Neural cell (in vitro differentiated cells): ENCODE data around the gene INPP4B. TPM values are rescaled to one million over a fixed set of nuclear protein-coding genes. Genes with fewer than 3 reads are reported as not detected.

Experiments
- H2AFZ ChIP-seq: fragments of 200-600, 300-800 bp; sonication (generic), shearing (Covaris generic); 2 replicates; pipeline ENCODE4 v1.6.0; 2014; ENCODE audit warnings: low read depth, mild to moderate bottlenecking, antibody characterized with exemption, low read length, moderate library complexity
- H3F3A ChIP-seq: fragments of 200-600 bp; shearing (Covaris generic); 2 replicates; pipeline ENCODE4 v1.6.1; 2016; ENCODE audit warnings: mild to moderate bottlenecking, moderate library complexity, mixed read lengths, antibody characterized with exemption, low read length; ENCODE audit not compliant: insufficient read depth, poor library complexity, severe bottlenecking
- H3K27ac ChIP-seq: fragments of 200-600, 300-800 bp; sonication (generic), shearing (Covaris generic); 2 replicates; pipeline ENCODE4 v1.5.1; 2014; ENCODE audit warnings: mild to moderate bottlenecking, low read length, moderate library complexity
- H3K27me3 ChIP-seq: fragments of 300-800, 200-600 bp; sonication (generic), shearing (Covaris generic); 2 replicates; pipeline ENCODE4 v1.6.0; 2014; ENCODE audit warnings: mild to moderate bottlenecking, low read depth, low read length, moderate library complexity; ENCODE audit not compliant: insufficient read depth
- H3K36me3 ChIP-seq: fragments of 300-800, 200-600 bp; sonication (generic), shearing (Covaris generic); 2 replicates; pipeline ENCODE4 v1.5.1; 2014; ENCODE audit warnings: mild to moderate bottlenecking, antibody characterized with exemption, low read length, moderate library complexity; ENCODE audit not compliant: insufficient read depth
- H3K4me2 ChIP-seq: fragments of 300-800, 200-600 bp; sonication (generic), shearing (Covaris generic); 2 replicates; pipeline ENCODE4 v1.6.0; 2014; ENCODE audit warnings: mild to moderate bottlenecking, low read length
- H3K4me3 ChIP-seq: fragments of 300-800, 200-600 bp; sonication (generic), shearing (Covaris generic); 2 replicates; pipeline ENCODE4 v1.5.1; 2014; ENCODE audit warnings: mild to moderate bottlenecking, low read length, moderate library complexity
- H3K79me2 ChIP-seq: fragments of 200-600 bp; shearing (Covaris generic); replicated peaks from 2 replicates; pipeline ENCODE4 v1.6.0; 2014; ENCODE audit warnings: mild to moderate bottlenecking, low read length, moderate library complexity; ENCODE audit not compliant: insufficient read depth
- H3K9ac ChIP-seq: fragments of 300-800, 200-600 bp; sonication (generic), shearing (Covaris generic); 2 replicates; pipeline ENCODE4 v1.6.1; 2016; ENCODE audit warnings: mild to moderate bottlenecking, low read length, mixed read lengths
- H3K9me2 ChIP-seq: fragments of 200-600 bp; shearing (Covaris generic); 2 replicates; pipeline ENCODE4 v1.6.1; 2016; ENCODE audit warnings: mild to moderate bottlenecking, low read length, mixed read lengths; ENCODE audit not compliant: insufficient read depth
- H3K9me3 ChIP-seq: fragments of 200-600, 300-800 bp; sonication (generic), shearing (Covaris generic); 2 replicates; pipeline ENCODE4 v1.6.1; 2016; ENCODE audit warnings: mild to moderate bottlenecking, mixed run types, low read length, moderate library complexity, mixed read lengths
- H4K20me1 ChIP-seq: fragments of 200-600 bp; shearing (Covaris generic); 2 replicates; pipeline ENCODE4 v1.6.1; 2016; ENCODE audit warnings: mild to moderate bottlenecking, mixed run types; ENCODE audit not compliant: insufficient read depth
- CTCF ChIP-seq: fragments of 450-650 bp; IDR thresholded peaks from 2 replicates; pipeline ENCODE4 v1.5.1; 2014; ENCODE audit warnings: antibody characterized with exemption, mild to moderate bottlenecking, moderate library complexity; ENCODE audit not compliant: poor library complexity, severe bottlenecking
- EP300 ChIP-seq: fragments of 450-650 bp; conservative IDR thresholded peaks from 2 replicates; pipeline ENCODE4 v1.6.1; 2014; ENCODE audit warnings: antibody characterized with exemption, mild to moderate bottlenecking, moderate library complexity; ENCODE audit not compliant: poor library complexity, severe bottlenecking
- EZH2 ChIP-seq: fragments of 200-600, 300-800 bp; shearing (Covaris generic), sonication (generic); IDR thresholded peaks from 2 replicates; pipeline ENCODE4 v1.6.1; 2014; ENCODE audit warnings: antibody characterized with exemption, low read length, borderline replicate concordance, mild to moderate bottlenecking; ENCODE audit not compliant: insufficient read depth, poor library complexity, severe bottlenecking
- MXI1 ChIP-seq: fragments of 450-650 bp; conservative IDR thresholded peaks from 2 replicates; pipeline ENCODE4 v1.6.1; 2014; ENCODE audit warnings: antibody characterized with exemption, mild to moderate bottlenecking; ENCODE audit not compliant: poor library complexity, severe bottlenecking
- POLR2AphosphoS5 ChIP-seq: IDR thresholded peaks from 2 replicates; pipeline ENCODE4 v1.6.1; 2012
- RAD21 ChIP-seq: fragments of 450-650 bp; conservative IDR thresholded peaks from 2 replicates; pipeline ENCODE4 v1.6.1; 2014; ENCODE audit warnings: antibody characterized with exemption, mild to moderate bottlenecking, moderate library complexity
- REST ChIP-seq: IDR thresholded peaks from 2 replicates; pipeline ENCODE4 v1.6.1; 2012; ENCODE audit warnings: borderline replicate concordance
- SMC3 ChIP-seq: fragments of 450-650 bp; conservative IDR thresholded peaks from 2 replicates; pipeline ENCODE4 v1.6.1; 2014; ENCODE audit warnings: antibody characterized with exemption, mild to moderate bottlenecking, moderate library complexity; ENCODE audit not compliant: poor library complexity
- TAF1 ChIP-seq: IDR thresholded peaks from 2 replicates; pipeline ENCODE4 v1.6.1; 2012; ENCODE audit warnings: low read depth
- polyA plus RNA-seq: library from polyadenylated mRNA; depleted of rRNA; stranded (reverse); fragments of >200 nt; gene quantifications from 2 replicates; pipeline ENCODE4 v1.2.3, GENCODE V29; 2014

Gene INPP4B
- polyA plus RNA-seq, 1 donor from 2014 or later: 0.30 TPM

- TF ChIP-seq SMC3 (no peak), RAD21 (no peak)
- H3K79me2 ChIP-seq: no peaks in the 10 kb centered on the region
- H2AFZ ChIP-seq: no peak overlapping the region
- H3K36me3 ChIP-seq: no peaks in the 10 kb centered on the region
- H3F3A ChIP-seq: no peaks in the 10 kb centered on the region
- no peak overlapping the region for H3K4me2 ChIP-seq
- H3K27me3 ChIP-seq: peaks cover 3% of the 10 kb centered on the region
- no peaks in the 10 kb centered on the region for H3K9me2 ChIP-seq
- H4K20me1 ChIP-seq: no peaks in the 10 kb centered on the region
- no peak overlapping the region for H3K27ac ChIP-seq
- H3K9ac ChIP-seq: no peak overlapping the region
- H3K4me3 ChIP-seq: no peak overlapping the region
- no peaks in the 10 kb centered on the region for H3K9me3 ChIP-seq
Observed at GRCh38 chr4:142312391-142312790, 533.7 kb downstream of the INPP4B start.

GRCh38 chr4:142311916-142312315, 534.2 kb downstream of the INPP4B start:
- no peaks in the 10 kb centered on the region for H4K20me1 ChIP-seq
- no peak overlapping the region for H3K4me3 ChIP-seq
- TF ChIP-seq REST (no peak), SMC3 (no peak), CTCF (no peak), POLR2AphosphoS5 (no peak), EP300 (no peak), TAF1 (no peak), RAD21 (no peak), MXI1 (no peak), EZH2 (no peak)
- no peak overlapping the region for H3K9ac ChIP-seq
- H3F3A ChIP-seq: no peaks in the 10 kb centered on the region
- H3K27me3 ChIP-seq: peaks cover 3% of the 10 kb centered on the region
- no peaks in the 10 kb centered on the region for H3K36me3 ChIP-seq
- H3K4me2 ChIP-seq: no peak overlapping the region
- H3K79me2 ChIP-seq: no peaks in the 10 kb centered on the region
- no peaks in the 10 kb centered on the region for H3K9me3 ChIP-seq
- H3K27ac ChIP-seq: no peak overlapping the region
- H2AFZ ChIP-seq: no peak overlapping the region
- no peaks in the 10 kb centered on the region for H3K9me2 ChIP-seq

GRCh38 chr4:142309772-142310171, 536.3 kb downstream of the INPP4B start:
- Histone ChIP-seq H4K20me1 (no peaks in the 10 kb centered on the region), H3K4me3 (no peak overlapping the region), H3K4me2 (no peak overlapping the region), H3K27me3 (peaks cover 3% of the 10 kb centered on the region), H3K9me2 (no peaks in the 10 kb centered on the region), H3K27ac (no peak overlapping the region), H3F3A (no peaks in the 10 kb centered on the region), H3K9me3 (no peaks in the 10 kb centered on the region), H3K9ac (no peak overlapping the region), H2AFZ (no peak overlapping the region), H3K36me3 (no peaks in the 10 kb centered on the region), H3K79me2 (no peaks in the 10 kb centered on the region)
- TF ChIP-seq SMC3 (no peak), CTCF (no peak), POLR2AphosphoS5 (no peak), EP300 (no peak), REST (no peak), MXI1 (no peak), RAD21 (no peak), EZH2 (no peak), TAF1 (no peak)
